Thoracic aorta (tissue), 2 donors: ENCODE results near the gene SLC6A19. TPM values are rescaled to one million over a fixed set of nuclear protein-coding genes. Genes with fewer than 3 reads are reported as not detected.

ENCODE experiments used
- ATAC-seq: fragments of 150-250 bp; one replicate; pipeline ENCODE4 v1.8.0; 2017; ENCODE audit warnings: low read depth; ENCODE audit not compliant: insufficient number of reproducible peaks, low FRiP score
- DNase-seq: peaks from one replicate; pipeline ENCODE4 v3.0.0-alpha.2; 2020; ENCODE audit warnings: low spot score
- H3K27ac ChIP-seq, 2 donors: fragments of 200-600 bp; sonication (generic); 1 replicate in 1 of 2; 2 replicates in 1 of 2; pipeline ENCODE4 v1.5.1; 2016; ENCODE audit warnings: mild to moderate bottlenecking in 2 of 2, moderate library complexity in 2 of 2
- H3K27me3 ChIP-seq: fragments of 200-600 bp; sonication (generic); replicated peaks from 2 replicates; pipeline ENCODE4 v1.6.0; 2016; ENCODE audit warnings: mild to moderate bottlenecking; ENCODE audit not compliant: insufficient read depth
- H3K36me3 ChIP-seq: fragments of 200-600 bp; sonication (generic); one replicate; pipeline ENCODE4 v1.5.1; 2016
- H3K4me1 ChIP-seq, 2 donors: fragments of 200-600 bp; sonication (generic); 1 replicate in 1 of 2; 2 replicates in 1 of 2; pipeline versions ENCODE4 v1.5.1 to v1.6.0; 2016; ENCODE audit warnings: low read depth in 2 of 2, mild to moderate bottlenecking in 1 of 2; ENCODE audit not compliant: control insufficient read depth in 1 of 2
- H3K4me3 ChIP-seq: fragments of 200-600 bp; sonication (generic); 2 replicates; pipeline ENCODE4 v1.5.1; 2016; ENCODE audit warnings: mild to moderate bottlenecking
- H3K9me3 ChIP-seq: fragments of 200-600 bp; sonication (generic); 2 replicates; pipeline ENCODE4 v1.5.1; 2016
- total RNA-seq, 2 donors: library from RNA; depleted of rRNA; stranded (reverse); fragments of >200 nt; gene quantifications; one replicate each; pipeline versions ENCODE4 v1.1.0 to v1.2.3, GENCODE V29; 2016
- TF ChIP-seq, protein P1 (sequence below): fragments of 200-600 bp; sonication (generic); IDR thresholded peaks from one replicate; pipeline ENCODE4 v1.5.1; 2019; ENCODE audit warnings: antibody characterized with exemption

SLC6A19 gene
- total RNA-seq, 2 donors from 2014 or later: not detected

DNA sequence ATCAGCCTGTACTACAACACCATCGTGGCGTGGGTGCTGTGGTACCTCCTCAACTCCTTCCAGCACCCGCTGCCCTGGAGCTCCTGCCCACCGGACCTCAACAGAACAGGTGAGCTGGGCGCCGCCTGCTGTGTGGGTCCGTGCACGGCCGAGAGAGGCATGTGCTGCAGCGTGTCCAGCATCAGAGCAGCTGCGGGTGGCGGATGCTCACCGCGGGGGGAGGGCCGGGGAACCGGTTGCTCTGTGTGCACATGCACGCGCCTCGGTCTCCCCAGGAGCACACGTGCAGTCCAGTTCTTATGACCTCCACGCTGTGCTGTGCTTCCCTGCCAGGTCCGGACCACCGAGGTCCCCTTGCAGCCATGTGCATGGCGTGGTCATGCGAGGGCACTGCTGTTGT lies 31.4 kb downstream of the SLC6A19 start:
- TF ChIP-seq, protein P1, sequence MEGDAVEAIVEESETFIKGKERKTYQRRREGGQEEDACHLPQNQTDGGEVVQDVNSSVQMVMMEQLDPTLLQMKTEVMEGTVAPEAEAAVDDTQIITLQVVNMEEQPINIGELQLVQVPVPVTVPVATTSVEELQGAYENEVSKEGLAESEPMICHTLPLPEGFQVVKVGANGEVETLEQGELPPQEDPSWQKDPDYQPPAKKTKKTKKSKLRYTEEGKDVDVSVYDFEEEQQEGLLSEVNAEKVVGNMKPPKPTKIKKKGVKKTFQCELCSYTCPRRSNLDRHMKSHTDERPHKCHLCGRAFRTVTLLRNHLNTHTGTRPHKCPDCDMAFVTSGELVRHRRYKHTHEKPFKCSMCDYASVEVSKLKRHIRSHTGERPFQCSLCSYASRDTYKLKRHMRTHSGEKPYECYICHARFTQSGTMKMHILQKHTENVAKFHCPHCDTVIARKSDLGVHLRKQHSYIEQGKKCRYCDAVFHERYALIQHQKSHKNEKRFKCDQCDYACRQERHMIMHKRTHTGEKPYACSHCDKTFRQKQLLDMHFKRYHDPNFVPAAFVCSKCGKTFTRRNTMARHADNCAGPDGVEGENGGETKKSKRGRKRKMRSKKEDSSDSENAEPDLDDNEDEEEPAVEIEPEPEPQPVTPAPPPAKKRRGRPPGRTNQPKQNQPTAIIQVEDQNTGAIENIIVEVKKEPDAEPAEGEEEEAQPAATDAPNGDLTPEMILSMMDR: no peak
- no peaks in the 10 kb centered on the region for H3K9me3 ChIP-seq
- H3K27me3 ChIP-seq: no peaks in the 10 kb centered on the region
- no peak overlapping the region for H3K27ac ChIP-seq
- DNase-seq: no peak
- ATAC-seq: no peak
- H3K36me3 ChIP-seq: no peaks in the 10 kb centered on the region
- H3K4me1 ChIP-seq: no peaks in the 10 kb centered on the region
- H3K4me3 ChIP-seq: no peak overlapping the region

DNA sequence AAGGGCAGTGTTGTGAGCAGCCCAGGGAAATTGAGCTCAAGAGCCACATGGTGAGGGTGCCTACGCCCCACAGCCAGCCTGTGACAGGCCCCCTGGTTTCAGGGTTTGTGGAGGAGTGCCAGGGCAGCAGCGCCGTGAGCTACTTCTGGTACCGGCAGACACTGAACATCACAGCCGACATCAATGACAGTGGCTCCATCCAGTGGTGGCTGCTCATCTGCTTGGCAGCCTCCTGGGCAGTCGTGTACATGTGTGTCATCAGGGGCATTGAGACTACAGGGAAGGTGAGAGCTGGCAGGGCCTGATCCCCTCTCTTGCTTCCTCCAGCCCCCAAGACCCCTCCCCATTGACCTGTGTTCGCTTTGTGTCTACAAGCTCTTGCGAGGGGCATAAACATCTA lies 34.0 kb downstream of the SLC6A19 start:
- ATAC-seq: no peak
- Histone ChIP-seq H3K27ac (no peak overlapping the region), H3K36me3 (no peaks in the 10 kb centered on the region), H3K4me1 (no peaks in the 10 kb centered on the region), H3K9me3 (no peaks in the 10 kb centered on the region), H3K27me3 (no peaks in the 10 kb centered on the region), H3K4me3 (no peak overlapping the region)
- DNase-seq: no peak
- TF ChIP-seq, protein P1: no peak

DNA sequence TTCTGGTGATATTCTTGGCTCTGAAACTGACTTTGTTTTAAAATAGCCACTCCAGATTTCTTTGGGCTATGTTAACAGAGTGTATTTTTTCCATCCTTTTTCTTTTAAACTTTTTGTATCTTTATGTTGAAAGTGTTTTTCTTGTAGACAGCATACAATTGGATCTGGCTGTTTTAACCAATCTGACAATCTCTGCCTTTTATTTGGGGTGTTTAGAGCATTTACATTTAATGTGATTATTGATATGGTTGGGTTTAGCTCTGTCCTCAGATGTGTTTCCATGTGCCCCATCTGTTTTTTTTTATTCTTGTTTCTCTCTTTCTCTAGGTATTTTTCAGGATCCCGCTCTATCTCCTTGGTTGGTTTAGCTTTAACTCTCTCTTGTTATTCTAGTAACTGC lies 34.4 kb downstream of the SLC6A19 start:
- H3K27ac ChIP-seq: no peak overlapping the region
- DNase-seq (no peak), ATAC-seq (no peak)
- H3K4me1 ChIP-seq: no peaks in the 10 kb centered on the region
- H3K27me3 ChIP-seq: no peaks in the 10 kb centered on the region
- no peak overlapping the region for H3K4me3 ChIP-seq
- H3K36me3 ChIP-seq: no peaks in the 10 kb centered on the region
- no peaks in the 10 kb centered on the region for H3K9me3 ChIP-seq
- TF ChIP-seq, protein P1: no peak

DNA sequence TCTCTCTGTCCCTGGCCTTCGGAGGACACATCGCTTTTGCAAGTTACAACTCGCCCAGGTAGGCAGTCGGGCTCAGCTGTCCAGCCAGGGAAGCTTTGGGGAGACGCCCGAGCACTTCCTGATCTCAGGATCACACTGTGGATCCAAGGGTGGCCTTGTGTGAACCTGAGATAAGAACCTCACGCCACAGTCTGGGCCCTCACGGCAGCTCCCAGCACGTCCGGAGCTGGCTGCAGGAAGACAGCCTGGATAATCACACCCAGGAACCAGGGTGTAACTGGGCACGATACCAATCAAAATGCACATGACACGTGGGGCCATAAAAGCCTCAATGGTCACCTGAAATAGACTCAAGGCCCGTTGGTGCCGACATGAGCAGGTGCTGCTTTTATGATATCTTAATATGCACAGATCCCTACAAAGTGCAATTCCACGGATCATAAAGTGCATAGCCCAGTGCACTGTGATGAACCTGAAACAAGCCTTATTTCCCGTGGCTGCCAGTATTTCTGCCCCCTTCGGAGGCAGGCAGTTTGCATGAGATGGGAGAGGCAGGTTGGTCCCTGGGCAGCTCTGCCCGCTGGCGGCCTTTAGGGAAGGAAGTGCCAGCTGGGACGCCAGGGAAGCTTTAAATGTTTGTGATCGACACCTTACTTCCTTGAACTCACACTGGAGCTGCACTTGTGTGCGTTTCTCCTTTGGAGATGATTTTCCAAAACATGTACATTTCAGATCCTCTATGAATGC lies 38.3 kb downstream of the SLC6A19 start:
- ATAC-seq (no peak), DNase-seq (no peak)
- H3K27me3 ChIP-seq: no peaks in the 10 kb centered on the region
- H3K36me3 ChIP-seq: no peaks in the 10 kb centered on the region
- TF ChIP-seq, protein P1: no peak
- no peak overlapping the region for H3K4me3 ChIP-seq
- no peaks in the 10 kb centered on the region for H3K9me3 ChIP-seq
- H3K4me1 ChIP-seq: no peaks in the 10 kb centered on the region
- H3K27ac ChIP-seq: no peak overlapping the region

DNA sequence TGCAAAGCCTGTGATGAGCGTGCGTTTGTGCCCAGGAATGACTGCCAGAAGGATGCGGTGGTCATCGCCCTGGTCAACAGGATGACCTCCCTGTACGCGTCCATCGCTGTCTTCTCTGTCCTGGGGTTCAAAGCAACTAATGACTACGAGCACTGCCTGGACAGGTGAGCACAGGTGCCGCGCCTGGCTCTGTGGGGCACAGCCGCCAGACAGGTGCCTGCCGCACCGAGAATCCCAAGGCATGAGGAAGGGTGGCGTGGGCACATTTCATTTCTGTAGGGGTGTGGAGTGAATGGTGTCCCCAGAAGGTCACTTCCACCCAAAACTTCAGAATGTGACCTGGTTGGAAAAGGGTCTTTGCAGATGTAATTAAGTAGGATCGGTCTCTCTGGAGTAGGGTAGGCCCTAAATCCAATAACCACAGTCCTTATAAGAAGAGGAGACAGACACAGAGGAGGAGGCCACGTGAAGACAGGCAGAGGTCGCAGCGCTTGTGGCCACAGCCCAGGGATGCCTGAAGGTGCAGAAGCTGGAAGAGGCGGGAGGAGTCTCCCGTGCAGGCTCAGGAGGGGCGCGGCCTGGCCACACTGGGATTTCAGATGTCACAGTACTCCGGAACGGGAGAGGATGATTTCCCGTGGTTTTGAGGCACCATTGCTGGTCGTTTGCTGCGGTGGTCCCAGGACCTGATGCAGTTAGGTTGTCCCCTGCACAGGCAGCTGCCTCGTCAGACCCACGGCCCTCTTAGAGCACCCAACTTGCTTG lies 39.3 kb downstream of the SLC6A19 start:
- Histone ChIP-seq H3K27ac (no peak overlapping the region), H3K4me3 (no peak overlapping the region), H3K36me3 (no peaks in the 10 kb centered on the region), H3K4me1 (no peaks in the 10 kb centered on the region), H3K27me3 (no peaks in the 10 kb centered on the region), H3K9me3 (no peaks in the 10 kb centered on the region)
- no peak for DNase-seq
- ATAC-seq: no peak
- TF ChIP-seq, protein P1: no peak
